Measurements from ENCODE around the gene TSPAN13. TPM values are rescaled to one million over a fixed set of nuclear protein-coding genes. Genes with fewer than 3 reads are reported as not detected.

TSPAN13 gene
- total RNA-seq, 4 donors from 2014 or later, result 8.8 to 16.3 (median 10.0) TPM

GRCh38 chr7:16712916-16713315 is 40.6 kb upstream of the TSPAN13 start:
- DNase-seq (ENCODE audit: low spot score in 2 of 2), result no peak
- no peak overlapping the region for H3K4me3 ChIP-seq (ENCODE audit: low read depth, poor library complexity, severe bottlenecking)
- 93 to 98% methylated on average over 4 of the region's 4 CpGs for WGBS, 2 donors
- intact Hi-C loops (cut with DNase I; ENCODE audit: low total_unique reads), result no loop called here
- no peak for TF ChIP-seq CTCF (IDR thresholded peaks at IDR 0.05)
- TF ChIP-seq POLR2A (IDR thresholded peaks at IDR 0.05), result no peak

- DNase-seq (ENCODE audit: low spot score in 2 of 2), result no peak
- intact Hi-C loops (cut with DNase I; ENCODE audit: low total_unique reads), result no loop called here
- no peak overlapping the region for H3K4me3 ChIP-seq (ENCODE audit: low read depth, poor library complexity, severe bottlenecking)
- TF ChIP-seq POLR2A (IDR thresholded peaks at IDR 0.05), result no peak
- no peak for TF ChIP-seq CTCF (IDR thresholded peaks at IDR 0.05)
Observed at GRCh38 chr7:16715928-16716327, 37.6 kb upstream of the TSPAN13 start.

- no peak for DNase-seq (ENCODE audit: low spot score in 2 of 2)
- H3K4me3 ChIP-seq (ENCODE audit: low read depth, poor library complexity, severe bottlenecking), result no peak overlapping the region
- TF ChIP-seq POLR2A (IDR thresholded peaks at IDR 0.05) (no peak), CTCF (IDR thresholded peaks at IDR 0.05) (no peak)
- intact Hi-C loops (cut with DNase I; ENCODE audit: low total_unique reads), result no loop called here
- 86 to 88% methylated on average over 3 of the region's 3 CpGs for WGBS, 2 donors
Observed at GRCh38 chr7:16718111-16718656, 35.4 kb upstream of the TSPAN13 start.

- DNase-seq (ENCODE audit: low spot score in 2 of 2), result no peak
- no peak overlapping the region for H3K4me3 ChIP-seq (ENCODE audit: low read depth, poor library complexity, severe bottlenecking)
- WGBS, 2 donors, result 94 to 98% methylated on average over 1 of the region's 1 CpG
- TF ChIP-seq CTCF (IDR thresholded peaks at IDR 0.05), result no peak
- intact Hi-C loops (cut with DNase I; ENCODE audit: low total_unique reads), result no loop called here
Observed at GRCh38 chr7:16719699-16720098, 33.9 kb upstream of the TSPAN13 start.

- no peak for DNase-seq (ENCODE audit: low spot score in 2 of 2)
- intact Hi-C loops (cut with DNase I; ENCODE audit: low total_unique reads), result no loop called here
- no peak overlapping the region for H3K4me3 ChIP-seq (ENCODE audit: low read depth, poor library complexity, severe bottlenecking)
- TF ChIP-seq CTCF (IDR thresholded peaks at IDR 0.05), result no peak
- TF ChIP-seq POLR2A (IDR thresholded peaks at IDR 0.05), result no peak
- 71 to 78% methylated on average over 4 of the region's 4 CpGs for WGBS, 2 donors
Observed at GRCh38 chr7:16721541-16721940, 32.0 kb upstream of the TSPAN13 start.

- H3K4me3 ChIP-seq (ENCODE audit: low read depth, poor library complexity, severe bottlenecking), result no peak overlapping the region
- WGBS, 2 donors, result 86 to 90% methylated on average over 1 of the region's 1 CpG
- DNase-seq (ENCODE audit: low spot score in 2 of 2), result no peak
- no peak for TF ChIP-seq POLR2A (IDR thresholded peaks at IDR 0.05)
- TF ChIP-seq CTCF (IDR thresholded peaks at IDR 0.05), result no peak
- intact Hi-C loops (cut with DNase I; ENCODE audit: low total_unique reads), result no loop called here
Observed at GRCh38 chr7:16724344-16724743, 29.2 kb upstream of the TSPAN13 start.
